ENCODE measurements around the gene A2ML1. TPM values are rescaled to one million over a fixed set of nuclear protein-coding genes. Genes with fewer than 3 reads are reported as not detected.

The A2ML1 gene
- total and polyA plus RNA-seq, 2 of the 4 experiments (the other 2 are of a cell fraction): not detected

- Histone ChIP-seq H3K79me1 (ENCODE audit: low read depth in 1 of 2, low read length in 2 of 2) (no peaks in the 10 kb centered on the region), H3K27ac (ENCODE audit: insufficient read depth, low read length) (no peak overlapping the region), H3K23ac (ENCODE audit: low read depth, low read length) (no peak overlapping the region), H4K8ac (ENCODE audit: low read depth in 2 of 2, low read length in 2 of 2) (no peak overlapping the region), H2BK120ac (ENCODE audit: low read depth, low read length) (no peak overlapping the region), H4K20me1 (ENCODE audit: insufficient read depth, low read length) (no peaks in the 10 kb centered on the region), H4K5ac (ENCODE audit: low read depth, low read length) (no peak overlapping the region), H2BK5ac (ENCODE audit: low read depth, low read length, poor library complexity, severe bottlenecking) (no peak overlapping the region), H3K56ac (ENCODE audit: extremely low read depth, insufficient read depth, low read length) (no peak overlapping the region), H3K4me2 (ENCODE audit: low read depth, low read length) (no peak overlapping the region), H2BK15ac (ENCODE audit: low read depth, low read length) (no peak overlapping the region), H3K14ac (replicated peaks; ENCODE audit: low read depth, low read length) (0 out of 2 replicates have a peak overlapping the region, but pooled peaks have one; percentile 14), H3K4ac (ENCODE audit: low read depth, low read length) (no peak overlapping the region), H4K91ac (ENCODE audit: insufficient read depth, low read depth, low read length) (no peak overlapping the region), H2AFZ (replicated peaks; ENCODE audit: low read length, poor library complexity) (no peak overlapping the region), H2BK20ac (ENCODE audit: low read depth, low read length) (no peak overlapping the region), H3K9me1 (ENCODE audit: insufficient read depth, low read length) (peaks cover 3% of the 10 kb centered on the region; the same call in 1 of the 2 replicates), H2AK9ac (replicated peaks; ENCODE audit: low read depth, low read length, poor library complexity) (peak overlapping the region; percentile 68), H3K9ac (ENCODE audit: low read depth, low read length) (no peak overlapping the region), H3K9me3 (ENCODE audit: control insufficient read depth, insufficient read depth, low read length) (no peaks in the 10 kb centered on the region), H3K4me3 (ENCODE audit: insufficient read depth, low read depth, low read length) (no peak overlapping the region), H3K4me1 (ENCODE audit: control insufficient read depth, insufficient read depth, low read length) (peaks cover 4% of the 10 kb centered on the region; the same call in 1 of the 2 replicates), H3K36me3 (ENCODE audit: control insufficient read depth, insufficient read depth, low read length) (no peaks in the 10 kb centered on the region), H3K18ac (ENCODE audit: low read depth, low read length) (no peak overlapping the region; the same call in 1 of the 2 replicates), H2AK5ac (ENCODE audit: low read depth, low read length) (no peak overlapping the region), H3K27me3 (ENCODE audit: control insufficient read depth, insufficient read depth, low read length) (no peaks in the 10 kb centered on the region)
- no peak for DNase-seq
- CTCF ChIA-PET: no interaction called here
- dilution Hi-C loops (cut with HindIII; ENCODE audit: low sequenced_read_pairs, unreplicated experiment): no loop called here
- WGBS, 2 experiments (ENCODE audit: extremely low coverage in 2 of 2, insufficient read length in 1 of 2): no CpG with 5 or more reads among the region's 4 CpGs
- intact Hi-C loops (cut with micrococcal nuclease): no loop called here
- ATAC-seq (ENCODE audit: low read depth): no peak
- in situ Hi-C loops (cut with MboI; ENCODE audit: low sequenced_read_pairs): no loop called here
- no TSS peak for BruUV-seq (replicated peaks)
- TF ChIP-seq BHLHE40 (IDR thresholded peaks at IDR 0.05; ENCODE audit: low read depth, low read length) (no peak), POLR2A (IDR thresholded peaks at IDR 0.05; ENCODE audit: low read depth, low read length) (no peak), FOS (IDR thresholded peaks at IDR 0.05; ENCODE audit: low read depth, low read length) (no peak)
- POLR2A ChIA-PET (ENCODE audit: unreplicated experiment): no interaction called here
These were observed 43.1 kb upstream of the A2ML1 start for GRCh38 chr12:8779281-8779680.
